ENCODE results near the gene ARHGAP24.

ARHGAP24 gene

GRCh38 chr4:85867271-85867670 lies 392.3 kb downstream of the ARHGAP24 start:
- DNase-seq (ENCODE audit: low read depth): peak; percentile 42
- TF ChIP-seq CTCF (conservative IDR thresholded peaks at IDR 0.05; ENCODE audit: control insufficient read depth, insufficient read depth, low read depth, low read length): no peak

GRCh38 chr4:85869181-85869580 lies 394.2 kb downstream of the ARHGAP24 start:
- H3K4me3 ChIP-seq (ENCODE audit: control insufficient read depth, low read depth, low read length): no peak overlapping the region
- no peak for DNase-seq (ENCODE audit: low read depth)
- TF ChIP-seq CTCF (conservative IDR thresholded peaks at IDR 0.05; ENCODE audit: control insufficient read depth, insufficient read depth, low read depth, low read length): no peak

More at GRCh38 chr4:85867271-85867670, 392.3 kb downstream of the ARHGAP24 start:
- H3K4me3 ChIP-seq (ENCODE audit: control insufficient read depth, low read depth, low read length): no peak overlapping the region

- no peak for DNase-seq (ENCODE audit: low read depth)
- no peak for TF ChIP-seq CTCF (conservative IDR thresholded peaks at IDR 0.05; ENCODE audit: control insufficient read depth, insufficient read depth, low read depth, low read length)
- H3K4me3 ChIP-seq (ENCODE audit: control insufficient read depth, low read depth, low read length): no peak overlapping the region
These were observed 395.5 kb downstream of the ARHGAP24 start for GRCh38 chr4:85870298-85871083.

- no peak for DNase-seq (ENCODE audit: low read depth)
- no peak overlapping the region for H3K4me3 ChIP-seq (ENCODE audit: control insufficient read depth, low read depth, low read length)
- no peak for TF ChIP-seq CTCF (conservative IDR thresholded peaks at IDR 0.05; ENCODE audit: control insufficient read depth, insufficient read depth, low read depth, low read length)
These were observed 398.6 kb downstream of the ARHGAP24 start for GRCh38 chr4:85873566-85873965.

- no peak for DNase-seq (ENCODE audit: low read depth)
- no peak overlapping the region for H3K4me3 ChIP-seq (ENCODE audit: control insufficient read depth, low read depth, low read length)
- no peak for TF ChIP-seq CTCF (conservative IDR thresholded peaks at IDR 0.05; ENCODE audit: control insufficient read depth, insufficient read depth, low read depth, low read length)
These were observed 404.6 kb downstream of the ARHGAP24 start for GRCh38 chr4:85879518-85879917.

GRCh38 chr4:85883180-85883579 lies 408.2 kb downstream of the ARHGAP24 start:
- no peak for DNase-seq (ENCODE audit: low read depth)
- TF ChIP-seq CTCF (conservative IDR thresholded peaks at IDR 0.05; ENCODE audit: control insufficient read depth, insufficient read depth, low read depth, low read length): no peak
- H3K4me3 ChIP-seq (ENCODE audit: control insufficient read depth, low read depth, low read length): no peak overlapping the region
